Right hindlimb (tissue), 1 donor: Measurements from ENCODE around the gene CISD2.
"Not testable (repeated sequence)": the region's sequence is repeated elsewhere in the genome, so short reads cannot be mapped to it uniquely, and the experiment has no call there.

ENCODE experiments used
- DNase-seq: peaks from one replicate; pipeline ENCODE4 v3.0.0-alpha.2; 2018

Gene CISD2, protein sequence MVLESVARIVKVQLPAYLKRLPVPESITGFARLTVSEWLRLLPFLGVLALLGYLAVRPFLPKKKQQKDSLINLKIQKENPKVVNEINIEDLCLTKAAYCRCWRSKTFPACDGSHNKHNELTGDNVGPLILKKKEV

DNA sequence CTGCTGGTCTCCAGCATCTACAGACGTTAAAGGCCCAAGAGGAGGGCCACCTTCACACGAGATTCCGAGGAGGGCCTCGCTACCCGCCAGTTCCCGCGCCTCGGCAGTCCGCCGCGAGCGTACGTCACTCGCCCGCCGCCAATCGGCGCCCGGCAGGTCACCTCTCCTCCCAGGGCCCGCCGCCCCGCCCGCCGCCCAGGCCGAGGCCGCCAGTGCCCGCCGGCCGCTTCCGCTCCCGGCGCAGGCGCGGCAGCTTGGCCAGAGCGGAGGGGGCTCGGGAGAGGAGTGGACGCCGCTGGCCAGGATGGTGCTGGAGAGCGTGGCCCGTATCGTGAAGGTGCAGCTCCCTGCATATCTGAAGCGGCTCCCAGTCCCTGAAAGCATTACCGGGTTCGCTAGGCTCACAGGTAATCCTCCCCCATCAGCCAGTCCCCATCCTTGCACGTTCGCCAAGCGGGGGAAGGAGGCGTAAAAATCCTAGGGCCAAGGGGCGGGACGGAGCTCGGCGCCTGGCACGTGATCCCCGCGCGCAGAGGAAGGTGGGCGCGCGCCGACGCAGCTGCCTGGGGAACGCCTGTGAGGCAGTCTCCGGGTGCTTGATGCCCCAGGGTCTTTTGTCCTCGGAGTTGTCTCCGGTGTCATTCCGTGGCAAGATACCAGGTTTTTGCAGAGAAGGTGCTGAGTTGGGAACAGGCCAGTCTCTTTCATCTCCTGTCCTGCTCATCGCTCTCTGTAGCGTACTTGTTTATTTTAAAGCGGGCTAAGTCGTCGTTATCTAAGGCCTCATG, at the start of gene CISD2:
Gene CISD2, plus strand, starts transcription at position 212 of the 788 bp plus-strand sequence. Its CDS starts 93 bp downstream, at position 305.
- peak; percentile 97 for DNase-seq

DNA sequence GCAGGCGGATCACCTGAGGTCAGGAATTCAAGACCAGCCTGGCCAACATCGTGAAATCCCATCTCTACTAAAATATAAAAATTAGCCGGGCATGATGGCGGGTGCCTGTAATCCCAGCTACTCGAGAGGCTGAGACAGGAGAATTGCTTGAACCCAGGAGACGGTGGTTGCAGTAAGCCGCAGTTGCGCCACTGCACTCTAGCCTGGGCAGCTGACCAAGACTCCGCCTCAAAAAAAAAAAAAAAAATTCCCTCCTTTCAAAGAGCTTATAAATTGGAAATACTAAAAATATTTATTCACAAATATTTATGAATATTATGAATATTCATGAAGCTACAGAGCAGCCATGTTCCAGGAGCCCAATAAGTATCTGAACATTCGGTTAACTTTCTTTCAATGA, 49.7 kb upstream of the CISD2 start:
- not testable (repeated sequence) for DNase-seq

DNA sequence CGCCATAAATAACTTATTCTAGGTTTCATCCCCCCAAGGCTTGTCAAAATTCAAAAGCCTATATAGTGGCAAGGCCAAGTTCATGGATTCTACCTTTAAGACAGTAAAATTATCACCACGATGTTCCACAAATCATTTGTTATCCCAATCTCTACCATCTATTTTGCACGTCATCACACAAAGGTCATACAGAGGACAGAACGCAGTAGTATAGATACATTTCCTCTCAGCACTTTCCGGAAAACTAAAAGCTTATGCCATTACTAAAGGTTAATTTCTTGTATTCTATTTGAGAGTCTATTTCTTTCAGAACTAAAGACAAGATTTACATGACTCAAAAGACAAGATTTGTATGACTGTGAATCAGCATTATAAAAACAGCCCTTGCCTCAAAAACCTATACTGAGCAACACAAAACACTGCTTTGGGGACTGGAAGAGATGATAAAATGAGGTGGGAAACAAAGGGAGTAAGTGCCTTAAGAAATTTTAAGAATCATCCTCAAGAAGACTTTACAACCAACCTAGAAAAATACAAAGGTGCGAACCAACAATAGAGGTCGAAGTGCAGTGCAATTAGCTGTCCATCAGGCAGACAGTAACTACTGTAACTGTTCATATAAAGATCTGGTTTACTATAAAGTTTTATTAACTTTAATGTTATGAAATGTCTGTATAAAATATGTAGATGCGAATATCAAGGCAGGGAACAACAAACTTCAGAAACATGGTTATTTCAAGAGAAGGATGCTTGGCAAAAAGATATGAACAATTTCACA, 49.0 kb upstream of the CISD2 start:
- no peak for DNase-seq

DNA sequence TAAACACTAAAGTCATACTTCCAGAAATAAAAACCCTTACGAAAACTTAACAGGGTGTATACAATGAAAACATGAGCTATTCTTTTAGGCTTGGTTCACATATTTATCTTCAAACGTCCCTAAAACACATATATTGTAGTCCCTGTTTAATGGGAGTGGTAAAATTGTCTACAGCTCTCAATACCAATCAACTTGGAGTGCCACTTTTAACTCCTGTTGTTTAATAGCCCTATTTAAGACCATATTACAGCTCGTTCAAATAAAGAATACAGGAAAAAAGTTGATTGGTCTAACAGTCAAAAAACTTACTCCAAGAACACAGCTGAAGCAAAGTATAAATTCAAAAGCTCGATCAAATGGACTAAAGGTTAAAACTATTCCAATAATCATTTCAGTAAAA, 45.3 kb upstream of the CISD2 start:
- no peak for DNase-seq

DNA sequence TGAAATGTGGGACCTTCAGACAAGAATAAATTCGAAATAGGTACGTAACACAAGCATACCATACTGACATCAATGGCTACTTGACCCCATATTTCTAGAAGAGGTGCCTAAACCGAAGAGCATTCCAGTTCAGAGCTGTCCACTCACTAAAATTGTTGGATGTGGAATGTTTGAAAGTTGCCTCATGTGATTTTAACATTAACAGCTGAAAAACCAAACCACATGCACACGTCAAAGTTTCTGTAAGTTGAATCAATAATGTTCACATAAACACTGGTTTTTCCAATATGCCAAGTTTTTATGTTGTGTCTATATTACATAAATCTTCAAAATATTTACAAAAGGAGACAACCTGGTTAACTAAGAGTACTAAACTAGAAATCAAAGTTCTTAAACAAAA, 44.9 kb upstream of the CISD2 start:
- no peak for DNase-seq

DNA sequence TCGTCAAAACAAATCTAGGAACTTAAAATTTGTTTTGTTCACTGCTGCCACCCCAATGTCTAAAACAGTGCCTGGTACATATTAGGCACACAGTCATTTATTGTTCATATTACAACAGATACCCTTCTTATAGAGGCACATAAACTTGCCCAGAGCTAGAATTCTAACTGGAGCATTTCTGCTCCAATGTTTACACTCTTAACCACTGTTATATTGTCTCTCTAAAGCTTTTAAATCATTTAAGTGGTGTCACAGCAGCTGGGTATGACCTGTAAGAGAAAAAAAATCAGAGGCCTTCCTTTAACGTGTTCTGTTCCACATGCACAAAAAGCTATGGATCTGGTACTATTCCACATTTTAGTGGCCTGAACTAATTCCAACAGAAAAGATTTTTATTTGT, 44.4 kb upstream of the CISD2 start:
- no peak for DNase-seq

DNA sequence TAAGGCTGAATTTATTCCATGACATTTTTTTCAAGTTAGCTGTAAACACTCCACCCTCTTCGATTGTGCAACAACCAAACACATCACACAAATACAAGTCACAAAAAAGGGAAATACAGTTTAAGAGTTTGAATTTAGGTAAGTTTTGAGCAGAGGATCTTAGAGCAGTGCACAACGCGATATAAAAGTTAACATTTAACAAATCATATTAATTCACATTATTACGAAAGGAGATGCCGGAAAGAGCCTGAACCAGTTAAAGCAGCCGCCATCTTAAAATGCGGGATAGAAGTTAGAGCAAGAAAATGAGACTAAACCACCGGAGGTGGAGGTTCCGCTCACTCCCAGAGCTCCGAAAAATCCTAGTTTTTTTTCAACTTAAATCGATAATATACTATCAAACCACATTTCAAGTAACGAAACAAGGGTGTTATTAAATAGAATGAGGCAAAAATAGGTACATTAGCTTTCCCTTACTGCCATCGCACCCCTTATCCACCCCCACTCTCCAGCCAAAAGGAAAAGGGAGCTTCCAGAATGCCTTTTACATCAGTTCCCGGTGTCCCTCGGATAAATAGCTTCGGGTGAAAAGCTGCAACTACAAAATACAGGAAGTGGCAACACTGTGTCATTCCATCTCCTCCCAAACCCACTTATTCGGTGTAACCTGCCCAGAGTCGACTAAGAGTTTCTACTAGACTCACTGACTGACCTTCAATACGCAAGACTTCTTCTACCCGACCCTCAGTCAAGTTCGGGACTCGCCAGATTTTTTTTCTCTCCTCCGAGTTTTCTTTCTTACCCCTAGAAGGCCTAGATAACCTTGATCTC, 43.3 kb upstream of the CISD2 start:
- peak; percentile 58 for DNase-seq

DNA sequence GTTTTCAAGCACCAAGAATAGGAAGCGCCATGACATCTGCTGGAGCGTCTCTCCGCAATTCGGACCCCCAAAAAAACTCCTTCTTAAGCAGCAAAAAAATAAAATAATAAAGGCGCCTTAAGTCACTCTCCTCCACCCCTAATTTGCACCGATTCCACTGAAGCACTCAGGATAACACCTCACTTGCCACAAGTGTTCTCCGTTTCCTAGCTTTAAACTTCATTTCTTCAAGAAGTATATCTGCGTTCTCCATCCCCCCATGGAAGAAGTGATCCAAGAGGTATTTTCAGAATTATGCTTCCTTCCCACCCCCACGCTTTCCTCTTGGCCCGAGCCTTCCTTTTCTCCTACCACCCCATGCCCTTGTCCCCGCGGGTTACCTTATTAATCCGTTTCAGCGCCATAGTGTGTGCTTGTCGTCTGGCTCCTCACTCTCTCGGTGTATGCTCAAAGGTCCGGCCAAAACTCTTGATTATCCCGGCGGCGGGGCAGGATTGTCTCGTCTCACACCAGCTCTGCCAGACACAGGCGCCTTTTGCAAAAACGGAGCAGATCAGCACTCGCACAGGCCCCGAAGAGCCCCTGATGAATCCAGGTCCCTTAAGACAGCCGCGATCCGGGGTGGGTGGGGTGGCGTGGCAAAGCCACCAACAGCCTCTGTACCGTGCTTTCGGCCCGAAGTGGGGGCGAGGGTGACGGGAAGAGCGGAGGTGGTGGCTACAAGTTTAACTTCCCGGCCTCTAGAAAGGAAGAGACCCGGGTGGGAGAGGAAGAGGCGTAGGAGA, 42.5 kb upstream of the CISD2 start:
- no peak for DNase-seq

DNA sequence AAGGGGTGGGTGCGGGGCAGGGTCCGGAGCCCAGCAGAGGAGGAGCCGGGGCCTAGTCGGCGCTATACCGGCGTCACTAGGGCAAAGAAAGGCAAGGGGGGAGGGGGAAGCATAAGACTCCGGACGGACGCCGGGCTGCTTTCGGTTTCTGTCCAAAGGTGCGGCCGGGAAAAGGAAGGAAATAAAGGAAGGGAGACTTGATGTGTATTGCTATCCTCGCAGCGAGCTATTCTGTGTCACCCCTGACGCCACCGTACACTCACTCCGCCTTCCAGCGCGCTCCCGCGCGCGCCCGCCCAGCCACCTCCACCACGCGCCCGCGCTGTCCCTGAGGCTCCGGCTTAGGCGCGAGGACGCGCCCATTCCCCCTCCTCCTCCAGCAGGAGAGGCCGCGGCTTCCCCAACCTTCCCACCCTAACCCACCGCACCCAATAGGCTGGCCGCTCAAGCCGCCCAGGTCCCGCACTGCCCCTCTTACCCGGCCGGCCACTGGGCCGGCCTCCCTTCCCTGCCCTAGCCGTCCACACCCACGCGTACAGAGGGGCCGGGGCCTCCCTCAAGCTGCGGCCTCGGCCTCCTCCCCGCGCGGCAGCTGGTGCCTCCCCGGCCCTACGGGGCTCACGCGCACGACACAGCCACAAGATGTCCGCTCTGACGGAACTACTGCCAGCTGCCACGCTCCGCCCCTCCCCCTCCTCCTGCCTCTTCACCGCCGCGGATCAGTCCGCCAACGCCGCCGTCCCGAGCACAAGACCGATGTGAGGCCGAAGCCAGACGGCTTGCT, 41.7 kb upstream of the CISD2 start, which contains the start of gene UBE2D3:
Gene UBE2D3, minus strand, starts transcription at position 662 of the 784 bp plus-strand sequence. CDS start 1,043 bp downstream, outside the sequence.
- DNase-seq = peak; percentile 97

DNA sequence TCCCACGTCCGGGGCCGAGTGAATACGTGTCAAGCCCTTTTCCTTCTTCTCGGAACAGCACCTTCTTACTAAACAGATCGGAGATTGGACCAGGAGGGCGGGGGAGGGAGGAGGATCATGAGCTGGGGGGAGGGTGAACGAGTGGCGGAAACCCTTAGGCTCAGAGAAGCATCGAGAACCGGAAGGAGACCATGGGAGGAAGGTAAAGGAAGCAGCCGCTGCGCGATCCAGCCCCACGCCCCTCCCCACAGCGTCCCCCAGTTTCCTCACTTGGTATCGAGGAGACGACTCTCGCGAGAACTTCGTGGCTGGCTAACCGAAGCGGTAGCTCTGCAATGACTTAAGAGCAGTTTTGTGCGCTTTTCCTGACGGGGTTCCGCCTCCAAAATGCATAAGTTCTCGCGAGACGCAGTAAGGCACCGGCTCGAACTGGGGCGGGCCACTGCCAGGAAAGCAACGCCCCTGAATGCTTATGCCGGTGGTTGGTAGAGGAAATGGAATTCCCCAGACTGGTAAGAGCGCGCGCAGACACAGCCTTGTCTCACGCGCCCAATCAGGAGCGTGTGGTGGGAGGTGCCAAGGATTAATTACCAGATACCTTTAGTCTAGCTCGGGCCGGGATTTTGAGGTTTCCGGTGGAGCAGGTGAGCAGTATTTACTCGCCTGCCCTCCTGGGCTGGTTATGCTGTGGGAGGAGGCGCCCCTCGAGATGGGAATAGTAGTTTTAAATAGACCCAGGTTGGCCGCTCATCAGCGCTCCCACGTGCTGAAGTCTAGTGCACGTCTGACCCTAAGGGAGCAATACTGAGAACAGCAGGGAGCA, 40.9 kb upstream of the CISD2 start:
- peak; percentile 100 for DNase-seq

DNA sequence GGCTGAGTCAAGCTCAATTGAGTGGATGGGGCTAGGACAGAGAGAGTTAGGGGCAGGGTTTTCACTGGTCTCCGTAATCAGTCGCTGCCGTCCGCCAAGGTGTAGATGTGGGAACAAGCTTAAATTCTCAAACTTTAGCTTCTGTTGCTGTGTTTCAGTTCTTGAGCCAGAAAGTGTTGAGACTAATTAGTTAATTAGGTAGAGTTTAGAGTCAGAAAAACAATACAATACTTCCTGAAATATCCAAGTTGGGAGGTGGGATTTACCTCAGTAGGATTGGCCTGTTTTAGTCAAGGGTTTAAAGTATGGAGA, 40.3 kb upstream of the CISD2 start:
- DNase-seq = no peak

DNA sequence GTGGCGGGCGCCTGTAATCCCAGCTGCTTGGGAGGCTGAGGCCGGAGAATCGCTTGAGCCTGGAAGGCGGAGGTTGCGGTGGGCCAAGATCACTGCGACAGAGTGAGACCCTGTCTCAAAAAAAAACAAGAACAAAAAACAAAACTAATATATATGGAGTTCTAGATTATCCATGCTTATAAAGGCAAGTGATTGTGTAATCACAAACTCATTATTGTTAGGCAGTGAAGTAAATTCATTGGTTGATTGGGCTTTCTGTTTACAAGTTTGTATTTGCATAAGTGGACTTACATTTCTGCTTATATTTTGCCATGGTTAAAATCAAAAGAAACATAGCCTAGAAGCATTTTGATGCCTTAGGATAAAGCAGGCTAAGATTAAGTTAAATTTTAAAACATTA, 39.0 kb upstream of the CISD2 start:
- no peak for DNase-seq

DNA sequence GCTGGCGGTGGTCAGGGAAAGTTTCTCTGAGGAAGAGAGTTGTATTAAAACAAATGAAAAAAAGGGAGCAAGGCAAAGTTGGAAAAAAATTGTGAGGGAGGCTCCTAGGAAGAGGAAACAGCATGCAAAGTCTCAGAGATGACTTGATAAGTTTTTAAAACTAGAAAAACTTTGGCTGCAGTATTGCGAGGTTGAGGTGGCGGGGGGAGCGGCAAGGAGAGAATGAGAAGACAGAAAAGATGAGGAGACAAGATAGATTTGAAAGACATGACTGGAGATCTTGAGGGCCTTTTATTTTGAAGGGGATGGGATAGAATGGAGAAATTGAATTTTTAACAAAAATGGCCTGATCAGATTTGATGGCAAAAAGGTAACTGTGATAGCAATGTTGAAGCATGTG, 36.7 kb upstream of the CISD2 start:
- DNase-seq = no peak

DNA sequence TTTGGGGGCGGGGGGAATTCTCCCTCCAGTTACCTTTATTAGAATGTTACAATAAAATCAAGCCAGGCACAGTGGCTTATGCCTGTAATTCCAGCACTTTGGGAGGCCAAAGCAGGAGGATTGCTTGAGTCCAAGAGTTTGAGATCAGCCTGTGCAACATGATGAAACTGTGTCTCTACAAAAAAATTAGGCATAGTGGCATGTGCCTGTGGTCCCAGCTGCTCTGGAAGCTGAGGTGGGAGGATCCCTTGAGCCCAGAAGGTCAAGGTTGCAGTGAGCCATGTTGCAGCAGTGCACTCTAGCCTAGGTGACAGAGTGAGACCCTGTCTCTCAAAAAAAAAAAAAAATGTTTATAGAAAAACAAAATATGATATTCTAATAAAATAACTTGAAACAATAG, 36.1 kb upstream of the CISD2 start:
- DNase-seq = no peak

DNA sequence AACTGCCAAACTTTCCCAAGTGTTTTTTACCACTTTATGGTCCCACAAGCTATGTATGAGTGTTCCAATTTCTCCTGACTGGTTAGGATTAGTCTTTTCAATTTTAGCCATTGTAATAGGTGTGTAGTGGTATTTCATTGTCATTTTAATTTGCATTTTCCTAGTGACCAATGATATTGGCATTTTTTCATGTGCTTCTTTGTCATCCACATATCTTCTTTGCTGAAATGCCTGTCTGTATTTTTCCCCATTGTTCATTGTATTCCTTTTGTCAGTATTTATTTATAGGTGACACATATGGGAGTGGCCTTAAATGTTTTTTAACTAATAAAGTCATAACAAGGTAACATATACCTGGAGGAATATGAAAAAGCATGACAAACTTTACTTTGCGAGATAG, 32.2 kb upstream of the CISD2 start:
- DNase-seq = no peak

DNA sequence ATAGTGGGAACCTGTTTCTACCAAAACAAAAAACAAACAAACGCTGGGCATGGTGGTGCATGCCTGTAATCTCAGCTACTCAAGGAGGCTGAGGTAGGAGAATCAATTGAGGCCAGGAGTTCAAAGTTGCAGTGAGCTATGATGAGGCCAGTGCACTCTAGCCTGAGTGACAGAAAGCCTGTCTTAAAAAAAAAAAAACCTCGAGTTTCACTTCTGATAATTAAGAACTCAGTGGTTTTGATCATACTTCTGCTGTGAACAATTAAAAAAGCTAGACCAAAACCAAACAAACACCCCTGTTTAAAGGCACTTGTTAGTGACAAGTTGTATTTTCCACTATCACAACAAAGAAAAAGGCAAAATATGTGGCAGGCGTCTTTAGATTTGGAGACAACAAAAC, 26.4 kb upstream of the CISD2 start:
- no peak for DNase-seq

DNA sequence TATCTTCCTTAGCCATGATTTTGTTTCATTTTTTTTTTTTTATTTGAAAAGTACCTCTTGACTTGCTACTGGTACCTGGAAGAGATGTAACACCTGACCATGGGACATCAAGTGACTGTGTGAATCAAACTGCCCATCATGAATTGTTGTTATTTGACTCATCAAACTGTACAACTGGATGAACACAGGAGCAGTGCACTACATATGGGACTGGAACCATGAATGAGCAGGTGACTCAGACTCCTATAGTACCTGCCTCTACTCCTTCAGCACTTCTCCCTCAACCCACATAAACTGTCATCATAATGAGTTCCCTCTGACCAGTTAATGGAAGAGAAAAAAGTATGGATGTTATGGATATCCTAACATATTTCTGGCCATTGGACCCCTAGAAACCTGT, 25.5 kb upstream of the CISD2 start:
- DNase-seq = no peak

DNA sequence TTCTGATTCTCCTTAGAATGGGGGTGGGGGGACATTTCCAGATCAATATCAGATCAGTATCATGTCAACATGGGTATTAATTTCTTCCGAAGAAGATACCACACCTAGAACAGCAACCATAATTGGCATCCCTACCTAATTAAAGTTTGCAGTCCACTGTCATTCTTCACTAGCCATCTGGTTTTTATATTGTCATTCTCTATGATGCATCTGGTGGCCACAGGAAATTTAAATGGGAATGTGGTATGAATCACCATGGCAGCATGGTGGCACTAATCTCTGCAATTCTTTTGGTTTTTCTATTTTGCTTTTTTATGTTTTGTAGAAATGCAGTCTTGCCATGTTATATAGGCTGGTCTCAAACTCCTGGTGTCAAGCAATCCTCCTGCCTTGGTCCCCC, 24.9 kb upstream of the CISD2 start:
- no peak for DNase-seq

DNA sequence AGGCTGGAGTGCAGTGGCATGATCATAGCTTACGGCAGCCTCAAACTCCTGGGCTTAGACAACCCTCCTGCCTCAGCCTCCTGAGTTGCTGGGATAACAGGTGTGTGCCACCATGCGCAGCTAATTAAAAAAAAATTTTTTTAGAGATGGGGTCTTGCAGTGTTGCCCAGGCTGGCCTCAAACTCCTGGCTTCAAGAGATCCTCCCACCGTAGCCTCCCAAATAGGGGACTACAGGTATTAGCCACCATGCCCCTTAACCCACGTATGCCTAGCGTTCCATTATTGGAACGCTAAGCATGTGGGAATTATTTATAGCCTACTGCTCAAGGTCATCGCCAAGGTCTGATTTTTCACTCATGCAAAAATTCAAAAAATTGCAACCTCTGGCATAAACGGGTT, 21.1 kb upstream of the CISD2 start:
- no peak for DNase-seq

DNA sequence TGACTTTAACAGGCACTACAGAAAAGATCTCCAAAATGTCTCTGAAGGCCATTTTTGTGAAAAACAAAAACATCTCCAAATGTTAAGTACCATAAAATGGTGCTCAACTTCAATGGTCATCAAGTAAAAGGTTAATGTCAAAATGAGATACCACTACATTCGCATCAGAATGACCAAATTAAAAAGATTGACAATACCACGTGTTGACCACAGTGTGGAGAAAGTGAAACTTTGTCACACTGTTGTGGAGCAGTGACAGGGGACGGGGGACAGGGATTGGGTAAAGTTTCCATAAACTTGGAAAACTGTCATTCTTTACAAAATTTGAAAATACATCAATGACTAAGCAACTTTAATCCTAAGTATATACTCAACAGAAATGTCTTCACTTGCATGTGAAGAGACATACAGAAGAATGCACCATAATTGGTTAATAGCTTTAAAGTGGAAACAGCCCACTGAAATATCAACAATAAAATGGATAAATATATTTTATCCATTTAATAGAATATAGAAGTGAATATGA, 19.1 kb upstream of the CISD2 start:
- no peak for DNase-seq
